LNCaP clone FGC (cell line): Measurements from ENCODE around the gene SPRTN.

ENCODE experiments used
- DNase-seq: peaks from one replicate; pipeline ENCODE4 v3.0.0-alpha.2; 2011; ENCODE audit warnings: low read depth
- H3K4me3 ChIP-seq: 2 replicates; pipeline ENCODE4 v1.5.1; 2011; ENCODE audit warnings: mild to moderate bottlenecking, low read depth, low read length, control low read depth
- CTCF ChIP-seq: IDR thresholded peaks from 2 replicates; pipeline ENCODE4 v1.5.1; 2012; ENCODE audit warnings: mild to moderate bottlenecking; ENCODE audit not compliant: control insufficient read depth, insufficient read depth; ENCODE audit errors: extremely low read depth

Gene SPRTN

GRCh38 chr1:231338270-231339128 is at the start of gene SPRTN:
Gene SPRTN, plus strand, starts transcription at chr1:231338293. Its CDS starts 91 bp downstream, at chr1:231338384.
- DNase-seq = no peak
- H3K4me3 ChIP-seq = peak within 1 kb of the TSS; percentile 98
- TF ChIP-seq CTCF = no peak

- TF ChIP-seq CTCF = no peak
- DNase-seq = no peak
- H3K4me3 ChIP-seq = no peak overlapping the region
Observed at GRCh38 chr1:231295938-231296337, 42.2 kb upstream of the SPRTN start.

GRCh38 chr1:231301990-231302389 is 36.1 kb upstream of the SPRTN start:
- no peak for DNase-seq
- no peak overlapping the region for H3K4me3 ChIP-seq
- no peak for TF ChIP-seq CTCF

DNA sequence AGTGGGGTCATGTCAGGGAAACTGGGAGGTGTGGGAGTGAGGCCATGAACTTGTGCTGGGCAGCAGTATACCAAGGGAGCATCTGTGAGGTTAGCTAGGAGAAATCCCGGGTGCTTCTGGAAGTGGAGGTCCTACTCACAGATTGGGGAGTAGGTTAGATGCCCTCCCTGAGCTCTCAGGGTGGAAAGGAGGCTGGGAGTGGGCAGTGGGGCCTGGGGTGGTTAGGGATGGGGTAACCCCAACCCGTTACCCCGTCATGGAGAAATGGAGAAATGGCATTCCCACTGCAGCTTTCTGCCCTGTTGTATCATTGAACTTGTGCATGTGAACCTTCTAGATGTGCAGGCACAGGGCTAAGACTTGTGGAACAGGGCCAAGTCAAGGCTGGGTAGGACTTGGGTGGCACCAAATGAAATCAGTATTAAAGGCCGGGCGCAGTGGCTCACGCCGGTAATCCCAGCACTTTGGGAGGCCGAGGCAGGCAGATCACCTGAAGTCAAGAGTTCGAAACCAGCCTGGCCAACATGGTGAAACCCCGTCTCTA is 27.6 kb upstream of the SPRTN start:
- no peak overlapping the region for H3K4me3 ChIP-seq
- no peak for TF ChIP-seq CTCF
- no peak for DNase-seq

- no peak overlapping the region for H3K4me3 ChIP-seq
- no peak for TF ChIP-seq CTCF
- no peak for DNase-seq
Observed at GRCh38 chr1:231311720-231312431, 26.2 kb upstream of the SPRTN start.

DNA sequence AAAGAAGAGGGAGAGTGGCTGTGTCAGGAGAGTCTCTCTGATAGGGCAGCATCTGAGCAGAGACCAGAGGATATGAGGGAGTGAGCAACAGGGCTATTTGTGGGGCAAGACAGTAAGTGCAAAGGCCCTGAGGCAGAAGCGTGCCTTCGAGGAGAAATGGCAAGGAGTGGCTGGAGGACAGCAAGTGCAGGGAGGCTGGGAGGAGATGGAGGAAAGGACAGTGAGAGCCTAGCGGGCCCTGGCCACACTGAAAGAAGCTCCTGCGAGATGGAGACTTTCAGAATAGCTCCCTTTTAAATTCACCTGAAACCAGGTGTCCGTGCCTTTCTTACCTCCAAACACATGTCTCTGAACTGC is 25.7 kb upstream of the SPRTN start:
- no peak for TF ChIP-seq CTCF
- H3K4me3 ChIP-seq = no peak overlapping the region
- no peak for DNase-seq

- TF ChIP-seq CTCF = no peak
- no peak overlapping the region for H3K4me3 ChIP-seq
- no peak for DNase-seq
Observed at GRCh38 chr1:231313661-231314060, 24.4 kb upstream of the SPRTN start.
